Loucy (cell line): ENCODE measurements around the gene H2BW1.
"Not testable (repeated sequence)": the region's sequence is repeated elsewhere in the genome, so short reads cannot be mapped to it uniquely, and the experiment has no call there.

Source experiments
- H2AFZ ChIP-seq: fragments of 200-600 bp; sonication (generic); 2 replicates; pipeline ENCODE4 v1.6.0; 2016; ENCODE audit warnings: antibody characterized with exemption, mild to moderate bottlenecking, low read length, moderate library complexity
- H3F3A ChIP-seq: fragments of 200-600 bp; 2 replicates; pipeline ENCODE4 v1.6.0; 2016; ENCODE audit warnings: antibody characterized with exemption, low read depth, mild to moderate bottlenecking
- H3K27me3 ChIP-seq: fragments of 200-600 bp; sonication (generic); 2 replicates; pipeline ENCODE4 v1.6.1; 2014; ENCODE audit warnings: low read length, mild to moderate bottlenecking; ENCODE audit not compliant: insufficient read depth, poor library complexity, severe bottlenecking
- H3K36me3 ChIP-seq: fragments of 200-600 bp; sonication (generic); 2 replicates; pipeline ENCODE4 v1.6.1; 2016; ENCODE audit warnings: low read length; ENCODE audit not compliant: insufficient read depth
- H3K4me1 ChIP-seq: fragments of 200-600 bp; sonication (generic); 2 replicates; pipeline ENCODE4 v1.5.1; 2014; ENCODE audit warnings: low read length, mild to moderate bottlenecking; ENCODE audit not compliant: insufficient read depth, poor library complexity, severe bottlenecking
- H3K4me2 ChIP-seq: fragments of 200-600 bp; sonication (generic); 2 replicates; pipeline ENCODE4 v1.6.0; 2014; ENCODE audit warnings: antibody characterized with exemption, low read length, low read depth, mild to moderate bottlenecking; ENCODE audit not compliant: poor library complexity, severe bottlenecking
- H3K4me3 ChIP-seq: fragments of 200-600 bp; sonication (generic); 2 replicates; pipeline ENCODE4 v1.5.1; 2014; ENCODE audit warnings: low read length, mild to moderate bottlenecking, mixed read lengths; ENCODE audit not compliant: poor library complexity, severe bottlenecking
- H3K79me2 ChIP-seq: fragments of 200-600 bp; sonication (generic); 2 replicates; pipeline ENCODE4 v1.6.1; 2014; ENCODE audit warnings: low read length; ENCODE audit not compliant: insufficient read depth
- H3K9ac ChIP-seq: fragments of 200-600 bp; sonication (generic); 2 replicates; pipeline ENCODE4 v1.6.0; 2014; ENCODE audit warnings: mild to moderate bottlenecking, low read depth, low read length, moderate library complexity; ENCODE audit not compliant: poor library complexity, severe bottlenecking
- H3K9me2 ChIP-seq: fragments of 200-600 bp; sonication (generic); replicated peaks from 2 replicates; pipeline ENCODE4 v1.6.1; 2016; ENCODE audit warnings: low read depth, low read length, mixed read lengths
- H3K9me3 ChIP-seq: fragments of 200-600 bp; sonication (generic); 2 replicates; pipeline ENCODE4 v1.6.1; 2014; ENCODE audit warnings: mild to moderate bottlenecking, antibody characterized with exemption, low read length, low read depth; ENCODE audit not compliant: insufficient read depth
- H4K20me1 ChIP-seq: fragments of 200-600 bp; sonication (generic); 2 replicates; pipeline ENCODE4 v1.6.0; 2014; ENCODE audit warnings: antibody characterized with exemption, low read length, mild to moderate bottlenecking; ENCODE audit not compliant: insufficient read depth, poor library complexity, severe bottlenecking
- EZH2phosphoT487 ChIP-seq: fragments of 200-600 bp; IDR thresholded peaks from 2 replicates; pipeline ENCODE4 v1.6.1; 2018; ENCODE audit warnings: antibody characterized with exemption, mild to moderate bottlenecking, moderate library complexity, borderline replicate concordance
- TF ChIP-seq, protein P1 (sequence below): fragments of 200-600 bp; sonication (generic); conservative IDR thresholded peaks from 2 replicates; pipeline ENCODE4 v1.5.1; 2014; ENCODE audit warnings: mild to moderate bottlenecking, antibody characterized with exemption, low read length

H2BW1 gene

DNA sequence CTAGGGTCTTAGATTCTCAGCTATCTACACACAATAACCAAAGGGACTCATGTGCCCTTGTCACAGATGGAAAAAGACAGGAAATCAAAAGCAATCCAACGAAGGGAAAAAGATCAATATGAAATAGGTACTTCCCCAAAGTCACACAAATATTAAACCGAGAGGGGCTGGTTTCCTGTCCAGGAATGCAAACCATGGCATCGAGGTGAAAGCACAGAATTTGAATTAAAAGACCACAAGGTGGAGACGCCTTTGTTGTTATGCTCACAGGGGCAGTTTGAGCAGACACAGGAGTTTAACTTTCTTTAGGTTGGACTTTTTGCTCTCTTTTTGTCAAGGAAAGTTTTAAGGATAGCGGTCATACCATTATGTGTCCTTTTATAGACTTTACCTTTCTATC, 14.3 kb downstream of the H2BW1 start:
- Histone ChIP-seq H3K4me1 (no peaks in the 10 kb centered on the region), H3K9ac (no peak overlapping the region), H3K27me3 (no peaks in the 10 kb centered on the region), H3K9me3 (no peaks in the 10 kb centered on the region), H3K36me3 (no peaks in the 10 kb centered on the region), H3K79me2 (no peaks in the 10 kb centered on the region), H3K4me3 (no peak overlapping the region), H3K9me2 (no peaks in the 10 kb centered on the region), H2AFZ (no peak overlapping the region), H3K4me2 (no peak overlapping the region), H4K20me1 (no peaks in the 10 kb centered on the region), H3F3A (no peaks in the 10 kb centered on the region)
- TF ChIP-seq, protein P1, sequence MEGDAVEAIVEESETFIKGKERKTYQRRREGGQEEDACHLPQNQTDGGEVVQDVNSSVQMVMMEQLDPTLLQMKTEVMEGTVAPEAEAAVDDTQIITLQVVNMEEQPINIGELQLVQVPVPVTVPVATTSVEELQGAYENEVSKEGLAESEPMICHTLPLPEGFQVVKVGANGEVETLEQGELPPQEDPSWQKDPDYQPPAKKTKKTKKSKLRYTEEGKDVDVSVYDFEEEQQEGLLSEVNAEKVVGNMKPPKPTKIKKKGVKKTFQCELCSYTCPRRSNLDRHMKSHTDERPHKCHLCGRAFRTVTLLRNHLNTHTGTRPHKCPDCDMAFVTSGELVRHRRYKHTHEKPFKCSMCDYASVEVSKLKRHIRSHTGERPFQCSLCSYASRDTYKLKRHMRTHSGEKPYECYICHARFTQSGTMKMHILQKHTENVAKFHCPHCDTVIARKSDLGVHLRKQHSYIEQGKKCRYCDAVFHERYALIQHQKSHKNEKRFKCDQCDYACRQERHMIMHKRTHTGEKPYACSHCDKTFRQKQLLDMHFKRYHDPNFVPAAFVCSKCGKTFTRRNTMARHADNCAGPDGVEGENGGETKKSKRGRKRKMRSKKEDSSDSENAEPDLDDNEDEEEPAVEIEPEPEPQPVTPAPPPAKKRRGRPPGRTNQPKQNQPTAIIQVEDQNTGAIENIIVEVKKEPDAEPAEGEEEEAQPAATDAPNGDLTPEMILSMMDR: no peak
- TF ChIP-seq EZH2phosphoT487: no peak

DNA sequence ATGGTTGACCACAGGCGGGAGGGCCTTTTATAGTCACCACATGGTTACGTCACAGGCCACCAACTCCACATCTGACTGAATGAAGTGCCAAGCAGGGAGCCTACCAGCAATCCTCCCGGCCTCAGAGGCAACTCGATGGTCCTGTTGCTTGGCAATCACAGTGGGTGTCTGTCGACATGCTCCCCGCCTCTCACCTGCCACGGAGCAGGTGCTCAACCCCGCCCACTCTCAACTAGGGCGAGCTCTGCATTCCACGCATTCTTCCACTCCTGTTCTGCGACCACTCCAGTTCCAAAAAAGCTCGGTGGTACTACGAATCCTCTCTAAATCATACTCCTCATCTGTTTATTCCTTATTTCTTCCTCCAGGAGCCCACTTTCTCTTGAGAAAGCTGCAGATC, 30.0 kb downstream of the H2BW1 start:
- not testable (repeated sequence) for H3K4me1 ChIP-seq, H3K4me3 ChIP-seq, H3F3A ChIP-seq, H3K27me3 ChIP-seq, H4K20me1 ChIP-seq, H3K36me3 ChIP-seq, H3K79me2 ChIP-seq, H3K9ac ChIP-seq, H3K9me3 ChIP-seq, H3K4me2 ChIP-seq, H3K9me2 ChIP-seq, H2AFZ ChIP-seq

DNA sequence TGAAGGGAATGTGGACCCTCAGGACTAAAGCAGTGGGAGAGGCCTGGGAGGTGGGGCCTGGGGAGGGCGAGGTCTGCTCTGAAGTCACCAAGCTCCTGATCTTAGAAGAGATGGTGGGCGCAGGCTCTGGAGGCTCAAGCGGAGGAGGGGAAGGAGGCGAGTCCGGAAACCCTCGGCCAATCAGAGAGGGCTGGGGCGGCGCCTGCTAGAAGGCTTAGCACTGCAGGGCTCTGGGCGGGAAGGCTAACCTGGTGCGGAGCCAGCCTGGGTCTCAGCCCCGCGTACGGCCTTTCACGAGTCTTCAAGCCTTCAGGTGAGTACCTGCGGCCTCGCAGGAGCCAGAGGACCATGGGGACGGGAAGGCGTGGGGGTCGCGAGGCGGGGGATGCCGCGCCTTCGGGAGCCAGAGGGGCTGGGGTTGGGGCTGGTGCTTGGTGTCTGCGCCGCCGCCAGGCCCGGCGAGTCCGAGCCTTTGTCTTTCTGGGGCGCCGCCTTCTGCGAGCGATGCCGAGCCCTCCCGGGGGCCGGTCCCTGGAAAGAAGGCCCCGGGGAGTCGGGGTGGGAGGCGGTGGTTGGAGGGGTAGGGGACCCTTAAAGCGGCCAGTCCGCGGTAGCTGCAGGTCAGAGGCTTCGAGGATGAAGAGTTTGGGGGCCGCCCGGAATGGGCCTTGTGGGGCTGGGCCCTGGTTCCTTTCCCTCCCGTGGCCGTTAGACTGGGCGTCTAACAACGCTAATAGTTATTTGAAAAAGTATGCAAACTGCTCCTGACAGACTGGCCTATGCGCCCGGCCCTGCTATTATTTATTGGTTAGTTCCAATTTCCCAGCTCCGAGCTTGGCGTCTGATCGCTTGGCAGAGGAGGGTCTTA, 50.9 kb downstream of the H2BW1 start, which contains the start of gene TMSB15B:
TSS of gene TMSB15B (plus strand) at position 217 of the 868 bp plus-strand sequence.
- H3K9ac ChIP-seq, H3K27me3 ChIP-seq, H3K79me2 ChIP-seq, H3K4me2 ChIP-seq, H3K9me2 ChIP-seq, H4K20me1 ChIP-seq, H3F3A ChIP-seq, H3K4me3 ChIP-seq, H3K4me1 ChIP-seq, H3K36me3 ChIP-seq, H2AFZ ChIP-seq, H3K9me3 ChIP-seq: not testable (repeated sequence)
